ENCODE data around the gene TUBB.
"Not testable (repeated sequence)": the region's sequence is repeated elsewhere in the genome, so short reads cannot be mapped to it uniquely, and the experiment has no call there.

TUBB gene

GRCh38 chr6:30716879-30717128, 3.3 kb upstream of the TUBB start:
- Histone ChIP-seq H3K4me3 (ENCODE audit: low read depth, low read length) (peak overlapping the region; percentile 37), H3K36me3 (peaks cover 17% of the 10 kb centered on the region), H3K27me3 (ENCODE audit: insufficient read depth, low read depth, severe bottlenecking) (no peaks in the 10 kb centered on the region), H3K9me3 (ENCODE audit: severe bottlenecking) (peaks cover 6% of the 10 kb centered on the region), H3K27ac (peak overlapping the region; percentile 70)
- TF ChIP-seq, protein P1, sequence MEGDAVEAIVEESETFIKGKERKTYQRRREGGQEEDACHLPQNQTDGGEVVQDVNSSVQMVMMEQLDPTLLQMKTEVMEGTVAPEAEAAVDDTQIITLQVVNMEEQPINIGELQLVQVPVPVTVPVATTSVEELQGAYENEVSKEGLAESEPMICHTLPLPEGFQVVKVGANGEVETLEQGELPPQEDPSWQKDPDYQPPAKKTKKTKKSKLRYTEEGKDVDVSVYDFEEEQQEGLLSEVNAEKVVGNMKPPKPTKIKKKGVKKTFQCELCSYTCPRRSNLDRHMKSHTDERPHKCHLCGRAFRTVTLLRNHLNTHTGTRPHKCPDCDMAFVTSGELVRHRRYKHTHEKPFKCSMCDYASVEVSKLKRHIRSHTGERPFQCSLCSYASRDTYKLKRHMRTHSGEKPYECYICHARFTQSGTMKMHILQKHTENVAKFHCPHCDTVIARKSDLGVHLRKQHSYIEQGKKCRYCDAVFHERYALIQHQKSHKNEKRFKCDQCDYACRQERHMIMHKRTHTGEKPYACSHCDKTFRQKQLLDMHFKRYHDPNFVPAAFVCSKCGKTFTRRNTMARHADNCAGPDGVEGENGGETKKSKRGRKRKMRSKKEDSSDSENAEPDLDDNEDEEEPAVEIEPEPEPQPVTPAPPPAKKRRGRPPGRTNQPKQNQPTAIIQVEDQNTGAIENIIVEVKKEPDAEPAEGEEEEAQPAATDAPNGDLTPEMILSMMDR (IDR thresholded peaks at IDR 0.05; ENCODE audit: low read depth, low read length), result no peak
- DNase-seq, result no peak

DNA sequence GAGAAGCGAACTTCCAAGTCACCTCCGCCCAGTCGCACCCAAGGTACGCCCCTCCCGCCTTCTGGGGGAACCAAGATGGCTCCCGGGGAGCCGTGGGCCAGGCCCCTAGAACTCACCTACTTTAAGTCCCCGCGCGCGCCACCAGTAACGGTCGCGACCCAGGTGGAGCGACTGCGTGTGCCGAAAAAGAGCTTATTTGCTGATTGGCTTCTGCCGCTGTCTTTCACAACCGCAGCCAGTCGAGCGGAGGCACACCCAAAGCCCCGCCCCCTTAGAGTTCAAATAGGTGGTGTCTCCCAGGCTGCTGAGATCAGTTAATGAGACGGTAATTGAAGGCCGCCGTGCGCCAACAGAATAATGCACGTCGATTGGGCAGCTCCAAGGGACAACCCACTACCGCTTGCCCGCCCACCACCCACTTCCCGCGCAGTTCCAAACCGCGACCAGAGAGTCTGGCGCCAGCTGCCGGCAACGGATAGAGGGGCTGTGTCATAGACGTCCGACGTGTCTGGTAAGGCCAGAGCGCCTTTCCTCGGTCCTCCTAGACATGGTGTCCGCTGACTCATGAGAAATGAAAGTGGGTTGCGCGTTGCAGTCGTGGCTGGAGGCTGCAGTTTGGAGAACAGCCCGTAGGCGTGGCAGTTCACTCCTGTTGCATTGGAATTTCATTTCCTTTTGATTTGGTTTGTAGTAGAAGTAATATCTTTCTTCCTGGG, 2.9 kb upstream of the TUBB start, which contains the start of gene MDC1:
Gene MDC1 (minus strand): TSS at position 153 of the 716 bp plus-strand sequence. CDS start 2,106 bp downstream, outside the sequence.
- Histone ChIP-seq H3K9me3 (ENCODE audit: severe bottlenecking) (peaks cover 6% of the 10 kb centered on the region), H3K27me3 (ENCODE audit: insufficient read depth, low read depth, severe bottlenecking) (no peaks in the 10 kb centered on the region), H3K4me3 (ENCODE audit: low read depth, low read length) (peak within 1 kb of the TSS; percentile 37), H3K27ac (peak within 1 kb of the TSS; percentile 70), H3K36me3 (peaks cover 19% of the 10 kb centered on the region)
- TF ChIP-seq, protein P1 (IDR thresholded peaks at IDR 0.05; ENCODE audit: low read depth, low read length), result no peak
- DNase-seq, result peak; percentile 91

GRCh38 chr6:30717845-30718720, 2.1 kb upstream of the TUBB start:
- DNase-seq; H3K9me3 ChIP-seq (ENCODE audit: severe bottlenecking); H3K27me3 ChIP-seq (ENCODE audit: insufficient read depth, low read depth, severe bottlenecking): not testable (repeated sequence)
- Histone ChIP-seq H3K36me3 (peaks cover 27% of the 10 kb centered on the region), H3K27ac (peak overlapping the region; percentile 56), H3K4me3 (ENCODE audit: low read depth, low read length) (peak overlapping the region; percentile 25)

DNA sequence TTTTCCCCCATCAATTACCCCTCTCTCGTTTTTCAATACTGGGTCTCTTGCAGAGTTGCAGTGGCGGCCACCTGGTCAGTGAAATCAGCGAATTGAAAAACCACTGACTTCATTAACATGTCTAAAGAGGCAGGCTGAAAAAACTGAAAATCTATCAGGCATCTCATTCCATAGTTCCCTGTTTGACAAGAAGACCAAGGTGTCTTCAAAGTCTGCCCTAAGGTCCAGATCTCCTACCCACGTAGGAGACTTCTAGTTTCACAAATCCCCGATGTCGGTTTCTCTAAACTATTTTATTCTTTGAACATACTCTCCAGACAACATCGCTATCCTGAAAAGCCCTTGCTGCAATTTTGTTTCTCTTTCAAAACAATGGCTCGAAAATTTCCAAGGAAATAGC, 796 bp upstream of the TUBB start:
- DNase-seq, result no peak

GRCh38 chr6:30720738-30721197, 616 bp downstream of the TUBB start:
- no peaks in the 10 kb centered on the region for H3K27me3 ChIP-seq (ENCODE audit: insufficient read depth, low read depth, severe bottlenecking)
- TF ChIP-seq, protein P1 (IDR thresholded peaks at IDR 0.05; ENCODE audit: low read depth, low read length), result no peak
- peak; percentile 89 for DNase-seq
- H3K27ac ChIP-seq, result peak overlapping the region; percentile 98
- peaks cover 54% of the 10 kb centered on the region for H3K36me3 ChIP-seq
- peaks cover 6% of the 10 kb centered on the region for H3K9me3 ChIP-seq (ENCODE audit: severe bottlenecking)
- peak overlapping the region; percentile 100 for H3K4me3 ChIP-seq (ENCODE audit: low read depth, low read length)

More for the DNA sequence above, 796 bp upstream of the TUBB start:
- Histone ChIP-seq H3K27me3 (ENCODE audit: insufficient read depth, low read depth, severe bottlenecking) (no peaks in the 10 kb centered on the region), H3K4me3 (ENCODE audit: low read depth, low read length) (peak overlapping the region; percentile 100), H3K36me3 (peaks cover 40% of the 10 kb centered on the region), H3K27ac (peak overlapping the region; percentile 98), H3K9me3 (ENCODE audit: severe bottlenecking) (peaks cover 6% of the 10 kb centered on the region)
- TF ChIP-seq, protein P1 (IDR thresholded peaks at IDR 0.05; ENCODE audit: low read depth, low read length), result no peak
